ENCODE data around the gene FERD3L.

The FERD3L gene

DNA sequence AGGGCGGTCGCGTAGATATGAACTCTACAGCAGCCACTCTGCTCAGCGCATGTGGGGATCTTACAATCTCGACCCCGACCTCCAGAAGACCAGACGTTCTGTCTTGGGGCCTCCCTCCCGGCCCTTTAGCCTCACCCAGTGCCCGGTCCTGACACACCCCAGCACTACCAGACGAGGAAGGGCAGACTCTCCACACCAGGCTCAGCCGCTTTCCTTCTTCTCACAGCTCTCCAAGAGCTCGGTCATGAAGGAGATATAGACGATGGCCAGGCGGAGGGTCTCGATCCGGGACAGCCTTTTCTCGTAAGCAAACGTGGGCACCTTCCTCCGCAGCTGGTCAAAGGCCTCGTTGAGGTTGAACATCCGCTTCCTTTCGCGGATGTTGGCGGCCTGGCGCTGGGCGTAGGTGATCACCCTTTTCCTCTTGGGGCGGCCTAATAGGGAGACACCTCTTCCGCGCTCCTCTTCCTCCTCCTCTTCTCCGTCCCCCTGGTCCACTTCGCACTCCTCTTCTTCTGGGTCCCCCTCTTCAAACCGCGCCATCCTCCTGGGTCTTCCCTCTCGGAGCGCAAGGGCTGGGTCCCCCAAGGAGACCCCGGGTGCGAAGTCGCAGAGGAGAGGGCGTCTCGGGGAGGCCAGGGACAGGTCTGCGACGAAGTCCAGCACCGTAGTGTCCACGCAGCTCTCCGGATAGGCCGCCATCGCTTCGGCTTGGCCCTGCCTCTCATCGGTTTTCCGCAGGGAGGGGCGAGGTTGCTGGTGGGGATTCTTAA, at the start of gene FERD3L:
Gene FERD3L (minus strand): TSS at position 761 of the 773 bp plus-strand sequence. CDS start 59 bp downstream, at position 702.
- TF ChIP-seq GATA2 (IDR thresholded peaks at IDR 0.05; ENCODE audit: low read depth, low read length), result no peak
- TF ChIP-seq GATA3 (IDR thresholded peaks at IDR 0.05; ENCODE audit: low read depth, low read length), result no peak

- no peak for TF ChIP-seq GATA3 (IDR thresholded peaks at IDR 0.05; ENCODE audit: low read depth, low read length)
- no peak for TF ChIP-seq GATA2 (IDR thresholded peaks at IDR 0.05; ENCODE audit: low read depth, low read length)
Measured at GRCh38 chr7:19181634-19182033, 36.4 kb upstream of the FERD3L start.

- TF ChIP-seq GATA2 (IDR thresholded peaks at IDR 0.05; ENCODE audit: low read depth, low read length), result no peak
- TF ChIP-seq GATA3 (IDR thresholded peaks at IDR 0.05; ENCODE audit: low read depth, low read length), result no peak
Measured at GRCh38 chr7:19178595-19178994, 33.4 kb upstream of the FERD3L start.

- no peak for TF ChIP-seq GATA2 (IDR thresholded peaks at IDR 0.05; ENCODE audit: low read depth, low read length)
- TF ChIP-seq GATA3 (IDR thresholded peaks at IDR 0.05; ENCODE audit: low read depth, low read length), result no peak
Measured at GRCh38 chr7:19177269-19177668, 32.0 kb upstream of the FERD3L start.

DNA sequence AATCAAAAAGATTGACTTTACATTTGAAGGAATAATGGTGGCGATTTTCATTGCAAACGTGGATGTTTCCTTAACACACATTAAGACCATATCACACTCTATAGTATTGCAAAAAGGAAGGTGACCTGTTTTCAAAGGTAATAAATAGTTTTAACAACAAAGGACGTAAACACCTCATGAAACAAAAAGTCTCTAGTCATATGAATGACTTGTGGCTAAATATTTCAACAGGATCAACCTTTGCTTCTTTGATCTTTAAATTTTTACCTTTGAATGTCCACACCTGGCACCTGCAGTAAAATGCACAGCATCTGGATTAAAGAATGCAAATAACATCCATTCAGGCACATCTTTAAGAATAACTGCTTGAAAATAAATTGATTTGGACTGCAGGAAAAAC, 30.0 kb upstream of the FERD3L start:
- TF ChIP-seq GATA2 (IDR thresholded peaks at IDR 0.05; ENCODE audit: low read depth, low read length) (no peak), GATA3 (IDR thresholded peaks at IDR 0.05; ENCODE audit: low read depth, low read length) (no peak)

DNA sequence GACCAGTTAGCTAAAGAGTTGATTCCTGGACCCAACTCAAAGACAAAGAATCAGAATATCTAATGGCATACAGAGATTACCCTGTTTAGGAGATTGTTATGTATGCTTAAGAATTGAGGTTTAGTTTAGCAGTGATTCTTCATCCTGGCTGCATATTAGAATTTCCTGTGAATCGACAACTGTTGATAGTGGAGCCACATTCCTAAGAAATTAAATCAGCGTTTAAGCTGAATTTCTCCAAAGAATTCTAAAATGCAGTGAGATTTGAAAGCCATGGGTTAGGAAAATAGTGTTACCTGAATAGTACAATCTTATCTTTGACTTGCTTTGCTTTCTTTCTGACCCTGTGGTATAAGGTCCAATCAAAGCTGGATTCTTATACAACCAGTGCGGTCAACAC, 16.4 kb upstream of the FERD3L start:
- TF ChIP-seq GATA2 (IDR thresholded peaks at IDR 0.05; ENCODE audit: low read depth, low read length) (no peak), GATA3 (IDR thresholded peaks at IDR 0.05; ENCODE audit: low read depth, low read length) (no peak)

DNA sequence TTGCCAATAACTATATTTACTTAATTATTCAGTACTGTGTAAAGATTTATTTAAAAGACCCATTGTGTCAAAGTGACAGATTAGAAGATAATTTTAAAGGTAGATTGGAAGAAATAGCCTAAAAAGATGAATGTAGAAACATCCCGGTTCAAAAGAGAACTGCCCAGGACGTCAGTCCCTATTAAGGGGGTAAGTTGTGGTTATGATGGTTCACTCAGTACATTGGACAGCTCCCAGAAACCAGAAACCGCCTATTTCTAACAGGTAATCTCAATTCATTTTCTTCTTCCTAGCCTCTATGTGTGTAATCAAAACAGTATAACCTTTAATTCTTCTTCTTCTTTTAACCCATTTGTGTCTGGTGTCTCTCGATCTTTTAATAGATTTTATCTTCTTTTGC, 1.5 kb upstream of the FERD3L start:
- TF ChIP-seq GATA2 (IDR thresholded peaks at IDR 0.05; ENCODE audit: low read depth, low read length) (no peak), GATA3 (IDR thresholded peaks at IDR 0.05; ENCODE audit: low read depth, low read length) (no peak)

- TF ChIP-seq GATA3 (IDR thresholded peaks at IDR 0.05; ENCODE audit: low read depth, low read length) (no peak), GATA2 (IDR thresholded peaks at IDR 0.05; ENCODE audit: low read depth, low read length) (no peak)
Measured at GRCh38 chr7:19145434-19146115, 354 bp upstream of the FERD3L start.

GRCh38 chr7:19143881-19144574, 1.2 kb downstream of the FERD3L start:
- TF ChIP-seq GATA2 (IDR thresholded peaks at IDR 0.05; ENCODE audit: low read depth, low read length), result no peak
- TF ChIP-seq GATA3 (IDR thresholded peaks at IDR 0.05; ENCODE audit: low read depth, low read length), result no peak

DNA sequence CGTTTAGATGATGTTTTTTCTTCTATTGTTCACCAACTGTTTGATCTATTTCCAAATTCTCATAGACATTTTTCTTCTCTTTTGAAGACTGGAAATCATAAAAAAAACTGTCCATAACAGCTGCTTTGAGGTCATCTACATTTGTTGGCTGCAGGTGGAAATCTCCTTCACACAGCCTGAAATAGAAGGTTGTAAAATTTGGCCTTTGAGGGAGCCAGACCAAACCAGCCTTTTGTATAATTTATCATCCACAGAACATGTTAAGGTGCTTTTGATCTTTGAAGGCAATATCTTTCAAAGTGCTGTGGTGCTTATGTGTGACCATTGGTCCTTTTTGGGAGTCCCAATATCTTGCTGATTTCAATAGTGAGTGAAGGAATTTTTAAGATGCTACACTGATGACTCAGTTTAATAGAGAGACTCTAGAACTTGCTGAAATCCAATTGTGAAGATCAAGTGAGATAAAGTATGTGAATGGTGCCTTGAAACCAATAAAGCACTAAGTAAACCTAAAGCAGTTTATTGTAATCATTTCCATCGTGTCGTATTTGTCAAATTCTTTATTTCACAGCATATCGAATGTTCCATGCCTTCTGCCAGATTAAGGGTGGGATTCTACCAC, 5.4 kb downstream of the FERD3L start:
- no peak for TF ChIP-seq GATA3 (IDR thresholded peaks at IDR 0.05; ENCODE audit: low read depth, low read length)
- no peak for TF ChIP-seq GATA2 (IDR thresholded peaks at IDR 0.05; ENCODE audit: low read depth, low read length)

GRCh38 chr7:19133886-19134285, 11.3 kb downstream of the FERD3L start:
- TF ChIP-seq GATA2 (IDR thresholded peaks at IDR 0.05; ENCODE audit: low read depth, low read length) (no peak), GATA3 (IDR thresholded peaks at IDR 0.05; ENCODE audit: low read depth, low read length) (no peak)

DNA sequence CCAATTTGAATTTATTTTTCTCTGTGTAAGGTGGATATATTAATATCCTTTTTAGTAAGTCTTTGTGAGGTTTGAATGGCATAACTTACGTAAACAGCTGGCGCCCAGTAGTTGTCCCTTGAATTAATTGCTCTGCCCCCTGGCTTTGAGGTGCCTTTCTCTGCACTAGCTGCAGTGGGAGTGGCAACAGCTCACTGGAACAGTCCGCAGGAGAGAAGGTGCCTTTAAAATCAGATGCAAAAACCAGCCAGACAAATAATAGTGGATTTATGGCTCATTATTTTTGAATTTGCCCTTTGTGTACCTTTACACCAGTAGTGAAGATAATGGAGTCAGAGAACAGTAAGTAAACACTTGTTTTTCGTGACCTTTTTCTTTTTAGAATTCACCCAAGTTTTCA, 11.8 kb downstream of the FERD3L start:
- no peak for TF ChIP-seq GATA3 (IDR thresholded peaks at IDR 0.05; ENCODE audit: low read depth, low read length)
- no peak for TF ChIP-seq GATA2 (IDR thresholded peaks at IDR 0.05; ENCODE audit: low read depth, low read length)

DNA sequence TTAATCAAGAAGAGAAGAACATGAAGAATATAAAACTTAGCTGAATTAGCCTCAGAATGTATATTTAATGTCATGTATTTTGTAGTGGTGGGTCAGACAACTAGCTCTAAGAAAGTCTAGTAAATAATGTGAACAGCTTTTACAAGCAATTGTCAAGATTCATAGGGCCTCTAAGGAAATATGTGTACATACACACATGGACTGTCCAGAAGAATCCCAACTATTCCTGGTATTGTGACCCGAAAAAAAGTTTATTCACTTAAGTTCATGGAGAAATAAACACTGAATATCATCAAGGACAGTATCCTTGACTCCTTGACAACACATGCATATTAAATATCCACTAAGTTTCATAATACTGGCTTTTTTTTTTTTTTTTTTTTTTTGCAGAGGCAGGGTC, 16.4 kb downstream of the FERD3L start:
- no peak for TF ChIP-seq GATA2 (IDR thresholded peaks at IDR 0.05; ENCODE audit: low read depth, low read length)
- TF ChIP-seq GATA3 (IDR thresholded peaks at IDR 0.05; ENCODE audit: low read depth, low read length), result no peak

DNA sequence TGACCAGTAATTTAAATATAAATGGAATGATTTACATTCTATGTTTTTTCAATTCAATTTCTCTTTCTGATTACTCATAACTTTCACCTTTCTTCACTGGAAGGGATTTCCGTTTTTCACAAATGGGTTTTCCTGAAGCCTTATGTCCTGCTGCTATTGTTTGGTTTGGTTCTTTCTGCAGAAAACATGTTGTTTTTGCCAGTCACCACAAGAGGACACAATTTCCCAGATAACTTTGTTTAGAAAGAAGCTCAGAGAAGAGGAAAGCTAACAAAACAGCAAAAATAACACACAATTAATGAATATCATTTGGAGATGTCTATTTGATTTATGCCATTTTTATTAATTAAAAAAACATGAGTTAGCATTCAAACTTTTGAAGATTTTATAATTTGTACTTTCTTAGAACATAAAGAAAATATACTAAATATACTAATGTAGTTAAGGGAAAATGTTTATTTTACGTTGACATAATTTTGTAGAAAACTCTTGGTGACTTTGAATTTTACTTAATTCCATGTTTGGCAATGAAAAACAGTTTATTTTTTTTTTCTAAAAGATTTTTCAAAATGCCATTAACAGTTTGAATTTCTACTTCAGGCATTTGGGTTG, 23.1 kb downstream of the FERD3L start:
- no peak for TF ChIP-seq GATA3 (IDR thresholded peaks at IDR 0.05; ENCODE audit: low read depth, low read length)
- no peak for TF ChIP-seq GATA2 (IDR thresholded peaks at IDR 0.05; ENCODE audit: low read depth, low read length)
